Retinal pigment epithelial cell (primary cell): ENCODE results near the gene SHB.

Experiments
- DNase-seq: peaks from one replicate; pipeline ENCODE4 v3.0.0-alpha.2; 2010; ENCODE audit warnings: low read depth
- H3K4me3 ChIP-seq: 2 replicates; pipeline ENCODE4 v1.5.1; 2011; ENCODE audit warnings: mild to moderate bottlenecking, low read length, control low read depth, moderate library complexity
- TF ChIP-seq, protein P1 (sequence below): conservative IDR thresholded peaks from 2 replicates; pipeline ENCODE4 v1.5.1; 2011; ENCODE audit warnings: low read depth, low read length, control low read depth, inconsistent platforms

Gene SHB

GRCh38 chr9:38089387-38090165 lies 20.5 kb upstream of the SHB start:
- DNase-seq, result no peak
- TF ChIP-seq, protein P1, sequence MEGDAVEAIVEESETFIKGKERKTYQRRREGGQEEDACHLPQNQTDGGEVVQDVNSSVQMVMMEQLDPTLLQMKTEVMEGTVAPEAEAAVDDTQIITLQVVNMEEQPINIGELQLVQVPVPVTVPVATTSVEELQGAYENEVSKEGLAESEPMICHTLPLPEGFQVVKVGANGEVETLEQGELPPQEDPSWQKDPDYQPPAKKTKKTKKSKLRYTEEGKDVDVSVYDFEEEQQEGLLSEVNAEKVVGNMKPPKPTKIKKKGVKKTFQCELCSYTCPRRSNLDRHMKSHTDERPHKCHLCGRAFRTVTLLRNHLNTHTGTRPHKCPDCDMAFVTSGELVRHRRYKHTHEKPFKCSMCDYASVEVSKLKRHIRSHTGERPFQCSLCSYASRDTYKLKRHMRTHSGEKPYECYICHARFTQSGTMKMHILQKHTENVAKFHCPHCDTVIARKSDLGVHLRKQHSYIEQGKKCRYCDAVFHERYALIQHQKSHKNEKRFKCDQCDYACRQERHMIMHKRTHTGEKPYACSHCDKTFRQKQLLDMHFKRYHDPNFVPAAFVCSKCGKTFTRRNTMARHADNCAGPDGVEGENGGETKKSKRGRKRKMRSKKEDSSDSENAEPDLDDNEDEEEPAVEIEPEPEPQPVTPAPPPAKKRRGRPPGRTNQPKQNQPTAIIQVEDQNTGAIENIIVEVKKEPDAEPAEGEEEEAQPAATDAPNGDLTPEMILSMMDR, result no peak
- H3K4me3 ChIP-seq, result no peak overlapping the region

DNA sequence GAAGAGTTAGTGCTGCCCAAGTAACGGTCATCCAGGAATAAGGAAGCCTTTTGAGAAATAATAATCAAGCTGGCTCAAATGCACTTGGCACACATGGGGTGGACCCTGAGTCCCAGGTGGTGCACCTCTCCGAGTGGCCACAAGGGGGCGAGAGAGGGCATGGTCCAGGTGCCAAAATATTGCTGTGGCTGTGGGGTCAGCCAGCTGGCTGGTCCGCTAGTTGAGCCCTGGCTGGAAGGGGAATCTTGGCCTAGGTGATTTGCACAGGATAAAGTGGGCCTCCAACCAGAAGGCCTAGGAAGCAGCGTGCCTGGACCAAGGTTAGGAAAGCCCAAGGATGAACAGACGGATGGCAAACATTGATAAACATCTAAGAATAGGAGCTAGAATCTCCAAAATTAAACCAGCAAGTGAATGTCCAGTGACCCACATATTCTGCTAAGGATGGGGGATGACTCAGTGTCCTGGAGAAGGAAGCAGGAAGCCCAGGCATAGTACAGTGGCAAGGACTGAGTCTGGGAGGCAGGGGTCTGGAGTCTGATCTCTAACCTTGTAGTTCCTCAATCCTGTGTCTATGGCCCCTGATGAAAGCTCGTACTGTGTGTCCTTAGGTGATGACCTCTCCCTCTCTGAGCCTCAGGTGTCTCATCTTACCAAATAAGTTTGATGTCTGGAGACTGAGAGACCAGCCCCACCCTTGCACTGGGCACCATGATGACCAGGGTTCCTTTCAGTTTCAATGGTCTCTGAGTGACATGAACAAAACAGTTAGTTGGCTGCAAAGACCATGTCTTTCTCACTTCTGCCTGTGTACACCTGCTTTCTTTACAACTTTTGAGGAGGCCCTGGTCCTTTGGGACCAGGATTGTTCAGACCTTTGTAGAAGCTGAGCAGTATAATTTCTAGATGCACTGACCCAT lies 19.2 kb upstream of the SHB start:
- H3K4me3 ChIP-seq, result no peak overlapping the region
- TF ChIP-seq, protein P1, result peak; percentile 97
- no peak for DNase-seq

DNA sequence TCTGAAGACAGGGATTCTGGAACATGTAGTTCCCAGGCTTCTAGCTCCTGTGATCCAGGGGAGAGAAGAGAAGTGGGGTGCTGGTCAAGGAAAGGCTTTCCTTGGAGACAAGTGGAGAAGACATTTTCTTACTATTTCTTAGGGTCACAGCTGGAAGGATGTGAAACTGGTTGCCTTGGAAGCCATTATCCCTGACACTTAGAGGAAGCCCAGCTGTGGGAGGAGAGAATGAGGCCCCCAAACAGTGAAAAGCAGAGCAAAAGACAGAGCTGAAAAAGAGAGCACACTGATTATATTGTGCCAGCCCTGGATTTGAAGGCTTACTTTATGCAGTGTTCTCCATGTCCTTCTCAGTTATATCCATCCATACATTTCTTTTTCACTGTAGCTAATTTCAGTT lies 17.5 kb upstream of the SHB start:
- DNase-seq, result no peak
- TF ChIP-seq, protein P1, result no peak
- no peak overlapping the region for H3K4me3 ChIP-seq

GRCh38 chr9:38085308-38085707 lies 16.3 kb upstream of the SHB start:
- no peak overlapping the region for H3K4me3 ChIP-seq

DNA sequence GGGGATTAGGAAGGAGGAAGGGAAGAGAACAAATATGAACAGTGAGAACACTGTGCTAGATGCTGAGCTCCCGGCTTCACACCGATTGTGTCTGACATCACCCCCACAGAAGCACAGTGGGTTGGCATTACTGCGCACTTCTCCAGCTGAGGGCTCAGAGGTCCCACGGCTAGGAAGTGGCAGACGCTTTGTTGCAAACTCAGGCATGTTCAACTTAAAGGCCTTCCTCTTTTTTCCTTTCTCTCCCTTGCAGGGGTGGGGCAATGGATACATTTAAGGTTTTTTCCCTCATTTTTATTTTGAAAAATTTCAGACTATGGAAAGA lies 15.5 kb upstream of the SHB start:
- H3K4me3 ChIP-seq, result no peak overlapping the region
- no peak for DNase-seq
- TF ChIP-seq, protein P1, result no peak

More at GRCh38 chr9:38085308-38085707, 16.3 kb upstream of the SHB start:
- TF ChIP-seq, protein P1, result no peak
- no peak for DNase-seq

GRCh38 chr9:38083858-38084555 lies 15.0 kb upstream of the SHB start:
- TF ChIP-seq, protein P1, result no peak
- no peak for DNase-seq
- H3K4me3 ChIP-seq, result no peak overlapping the region
